ENCODE results near the gene PSMD10. TPM values are rescaled to one million over a fixed set of nuclear protein-coding genes. Genes with fewer than 3 reads are reported as not detected.
A peak's percentile ranks its signal among the peaks of the same experiment; 100 is the strongest.

The PSMD10 gene, protein sequence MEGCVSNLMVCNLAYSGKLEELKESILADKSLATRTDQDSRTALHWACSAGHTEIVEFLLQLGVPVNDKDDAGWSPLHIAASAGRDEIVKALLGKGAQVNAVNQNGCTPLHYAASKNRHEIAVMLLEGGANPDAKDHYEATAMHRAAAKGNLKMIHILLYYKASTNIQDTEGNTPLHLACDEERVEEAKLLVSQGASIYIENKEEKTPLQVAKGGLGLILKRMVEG
- 10 to 100 TPM; 23.4 to 42.5 (median 36.0) TPM for total RNA-seq

DNA sequence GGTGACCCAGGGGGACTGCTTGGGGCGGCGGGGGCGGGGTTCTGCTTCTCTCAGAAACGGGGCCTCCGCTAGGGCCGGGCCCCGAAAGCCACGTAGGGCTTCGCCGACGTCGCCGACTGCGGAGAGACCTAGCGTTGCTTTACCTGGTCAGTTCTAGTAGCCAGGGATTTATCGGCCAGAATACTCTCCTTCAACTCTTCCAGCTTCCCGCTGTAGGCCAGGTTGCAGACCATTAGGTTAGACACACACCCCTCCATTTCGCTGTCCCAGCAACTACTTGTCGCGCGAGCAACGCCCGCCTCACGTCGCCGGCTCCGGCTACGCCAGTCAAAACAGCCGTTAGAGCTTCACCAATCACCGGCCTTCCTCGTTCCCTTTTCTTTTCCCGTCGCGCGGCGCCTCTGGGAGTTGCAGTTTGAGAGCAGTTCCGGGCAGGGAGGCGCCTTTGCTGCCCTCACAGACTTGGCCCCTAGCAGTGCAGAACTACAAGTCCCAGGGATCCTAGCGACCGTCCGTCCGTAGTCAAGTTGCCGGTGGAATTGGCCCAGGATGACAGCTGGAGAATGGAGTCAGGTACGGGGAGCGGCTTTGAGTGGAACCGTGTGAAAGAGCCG, at the start of gene PSMD10, which contains the start of gene ATG4A:
Gene PSMD10, minus strand, starts transcription at position 279 of the 614 bp plus-strand sequence. Its CDS starts 22 bp downstream, at position 257.
Gene ATG4A, plus strand, starts transcription at position 515 of the 614 bp plus-strand sequence. Its CDS starts 49 bp downstream, at position 564.
- TF ChIP-seq, protein P1, sequence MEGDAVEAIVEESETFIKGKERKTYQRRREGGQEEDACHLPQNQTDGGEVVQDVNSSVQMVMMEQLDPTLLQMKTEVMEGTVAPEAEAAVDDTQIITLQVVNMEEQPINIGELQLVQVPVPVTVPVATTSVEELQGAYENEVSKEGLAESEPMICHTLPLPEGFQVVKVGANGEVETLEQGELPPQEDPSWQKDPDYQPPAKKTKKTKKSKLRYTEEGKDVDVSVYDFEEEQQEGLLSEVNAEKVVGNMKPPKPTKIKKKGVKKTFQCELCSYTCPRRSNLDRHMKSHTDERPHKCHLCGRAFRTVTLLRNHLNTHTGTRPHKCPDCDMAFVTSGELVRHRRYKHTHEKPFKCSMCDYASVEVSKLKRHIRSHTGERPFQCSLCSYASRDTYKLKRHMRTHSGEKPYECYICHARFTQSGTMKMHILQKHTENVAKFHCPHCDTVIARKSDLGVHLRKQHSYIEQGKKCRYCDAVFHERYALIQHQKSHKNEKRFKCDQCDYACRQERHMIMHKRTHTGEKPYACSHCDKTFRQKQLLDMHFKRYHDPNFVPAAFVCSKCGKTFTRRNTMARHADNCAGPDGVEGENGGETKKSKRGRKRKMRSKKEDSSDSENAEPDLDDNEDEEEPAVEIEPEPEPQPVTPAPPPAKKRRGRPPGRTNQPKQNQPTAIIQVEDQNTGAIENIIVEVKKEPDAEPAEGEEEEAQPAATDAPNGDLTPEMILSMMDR (IDR thresholded peaks at IDR 0.05), result no peak
- peak in 1 of 2 donors; percentile 50 for TF ChIP-seq POLR2A (IDR thresholded peaks at IDR 0.05)
- peak within 1 kb of the TSS; percentile 50 for H3K4me3 ChIP-seq (ENCODE audit: low read depth, poor library complexity, severe bottlenecking)
- 0 to 40% methylated on average over 31 to 47 of the region's 47 CpGs for WGBS, 2 donors
- intact Hi-C loops (cut with DNase I; ENCODE audit: low total_unique reads), result no loop called here
- peak; percentile 93 to 98 for DNase-seq (ENCODE audit: low spot score in 2 of 2)

DNA sequence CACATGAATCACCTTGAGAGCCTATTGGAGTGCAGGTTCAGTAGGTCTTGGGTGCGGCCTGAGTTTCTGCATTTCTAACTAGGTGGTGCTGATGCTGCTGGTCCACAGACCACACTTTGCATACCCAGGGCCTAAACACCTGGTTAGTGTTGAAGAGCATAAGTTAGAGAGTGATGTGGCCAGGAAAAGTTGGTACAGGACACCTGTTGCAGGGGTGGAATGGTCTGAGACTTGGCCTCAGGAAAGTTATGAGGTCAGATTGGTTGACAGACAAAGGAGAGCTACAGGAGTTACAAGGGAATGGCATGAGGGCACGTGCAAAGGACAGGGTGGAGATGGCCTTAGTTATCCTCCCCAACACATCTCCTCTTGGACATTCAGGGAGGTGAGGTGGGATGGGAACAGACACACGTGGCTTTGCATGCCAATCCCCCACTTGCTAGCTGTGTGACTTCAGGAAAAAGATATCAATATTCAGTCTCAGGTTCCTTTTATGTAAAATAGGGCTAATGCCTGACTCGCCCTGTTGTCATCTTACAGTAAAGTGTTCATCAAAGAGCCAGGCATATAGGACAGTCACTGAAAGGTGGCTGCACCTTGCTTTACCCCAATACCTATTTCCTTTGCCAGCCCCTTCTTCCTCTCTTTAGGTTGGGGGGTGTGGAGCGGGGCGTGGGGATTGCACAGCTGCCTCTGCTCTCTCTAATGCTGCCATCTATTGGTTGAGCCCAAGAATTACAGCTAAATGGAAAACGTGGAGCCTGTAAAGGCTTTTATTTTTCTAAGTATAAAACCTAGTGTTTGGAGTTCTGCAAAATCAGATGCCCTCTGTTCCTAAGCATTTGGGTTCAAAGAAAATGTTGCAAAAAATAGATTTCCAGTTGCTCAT, 47.7 kb upstream of the PSMD10 start:
- no peak for TF ChIP-seq POLR2A (IDR thresholded peaks at IDR 0.05)
- TF ChIP-seq, protein P1 (IDR thresholded peaks at IDR 0.05), result no peak
- DNase-seq (ENCODE audit: low spot score in 2 of 2), result no peak
- no peak overlapping the region for H3K4me3 ChIP-seq (ENCODE audit: low read depth, poor library complexity, severe bottlenecking)
- 64 to 97% methylated on average over 7 of the region's 7 CpGs for WGBS, 2 donors
- intact Hi-C loops (cut with DNase I; ENCODE audit: low total_unique reads), result no loop called here

DNA sequence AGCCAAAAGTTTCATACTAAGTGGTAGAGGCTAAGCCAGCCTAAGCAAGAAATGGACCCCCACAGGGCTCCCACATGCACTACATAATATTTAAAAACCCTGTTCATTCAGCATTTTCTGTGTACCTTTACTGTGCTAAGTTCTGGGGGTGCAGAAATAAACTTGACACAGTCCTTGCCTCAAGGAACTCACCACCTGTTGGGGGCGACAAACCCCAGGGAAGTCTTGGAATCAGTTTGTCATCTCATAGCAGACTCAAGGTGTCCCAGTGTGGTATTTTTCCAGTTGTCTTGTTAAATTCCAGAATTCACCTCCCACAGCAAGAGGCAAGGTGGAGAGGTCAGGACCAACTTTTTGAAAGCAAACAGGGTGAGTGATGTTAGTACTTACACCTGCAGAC, 43.4 kb upstream of the PSMD10 start:
- no peak overlapping the region for H3K4me3 ChIP-seq (ENCODE audit: low read depth, poor library complexity, severe bottlenecking)
- intact Hi-C loops (cut with DNase I; ENCODE audit: low total_unique reads), result no loop called here
- DNase-seq (ENCODE audit: low spot score in 2 of 2), result no peak
- TF ChIP-seq, protein P1 (IDR thresholded peaks at IDR 0.05), result no peak
- TF ChIP-seq POLR2A (IDR thresholded peaks at IDR 0.05), result no peak
- 72 to 100% methylated on average over 1 of the region's 1 CpG for WGBS, 2 donors

DNA sequence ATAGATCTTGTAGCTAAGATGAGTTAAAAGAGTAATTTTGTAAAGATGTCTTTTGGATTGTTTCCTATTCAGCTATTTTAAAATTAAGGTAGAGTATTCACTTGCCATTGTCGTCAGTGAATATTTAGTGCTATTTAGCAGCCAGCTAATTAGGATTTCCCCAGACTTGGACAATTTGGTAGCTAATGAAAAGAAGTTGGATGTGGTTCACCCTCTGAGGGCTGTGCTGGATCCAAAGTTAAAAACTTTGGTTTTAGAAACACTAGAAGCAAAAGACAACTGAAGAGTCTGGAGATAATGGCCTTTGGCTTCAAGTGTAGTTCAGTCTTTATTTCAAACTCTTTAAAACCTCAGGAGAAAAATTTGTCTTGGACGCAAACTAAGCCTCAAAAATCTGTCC, 41.5 kb upstream of the PSMD10 start:
- WGBS, 2 donors, result 68 to 73% methylated on average over 2 of the region's 2 CpGs
- no peak for TF ChIP-seq POLR2A (IDR thresholded peaks at IDR 0.05)
- intact Hi-C loops (cut with DNase I; ENCODE audit: low total_unique reads), result no loop called here
- H3K4me3 ChIP-seq (ENCODE audit: low read depth, poor library complexity, severe bottlenecking), result no peak overlapping the region
- DNase-seq (ENCODE audit: low spot score in 2 of 2), result no peak

DNA sequence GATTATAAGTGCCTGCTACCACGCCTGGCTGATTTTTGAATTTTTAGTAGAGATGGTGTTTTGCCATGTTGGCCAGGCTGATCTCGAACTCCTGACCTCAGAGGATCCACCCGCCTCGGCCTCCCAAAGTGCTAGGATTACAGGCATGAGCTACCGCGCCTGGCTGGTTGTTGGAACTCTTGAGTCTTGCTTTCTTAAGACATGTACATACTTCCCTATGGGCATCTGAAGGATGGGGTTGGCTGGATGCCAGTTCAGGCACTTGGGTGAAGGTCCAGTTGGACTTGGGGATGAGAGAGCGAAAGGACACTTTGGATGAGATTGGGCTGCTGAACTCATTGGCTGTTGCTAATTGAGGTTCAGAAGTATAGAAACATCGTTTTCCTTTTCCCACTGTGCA, 40.7 kb upstream of the PSMD10 start:
- 84 to 100% methylated on average over 8 of the region's 8 CpGs for WGBS, 2 donors
- DNase-seq (ENCODE audit: low spot score in 2 of 2), result no peak
- intact Hi-C loops (cut with DNase I; ENCODE audit: low total_unique reads), result no loop called here
- no peak overlapping the region for H3K4me3 ChIP-seq (ENCODE audit: low read depth, poor library complexity, severe bottlenecking)
- no peak for TF ChIP-seq POLR2A (IDR thresholded peaks at IDR 0.05)
- TF ChIP-seq, protein P1 (IDR thresholded peaks at IDR 0.05), result no peak

DNA sequence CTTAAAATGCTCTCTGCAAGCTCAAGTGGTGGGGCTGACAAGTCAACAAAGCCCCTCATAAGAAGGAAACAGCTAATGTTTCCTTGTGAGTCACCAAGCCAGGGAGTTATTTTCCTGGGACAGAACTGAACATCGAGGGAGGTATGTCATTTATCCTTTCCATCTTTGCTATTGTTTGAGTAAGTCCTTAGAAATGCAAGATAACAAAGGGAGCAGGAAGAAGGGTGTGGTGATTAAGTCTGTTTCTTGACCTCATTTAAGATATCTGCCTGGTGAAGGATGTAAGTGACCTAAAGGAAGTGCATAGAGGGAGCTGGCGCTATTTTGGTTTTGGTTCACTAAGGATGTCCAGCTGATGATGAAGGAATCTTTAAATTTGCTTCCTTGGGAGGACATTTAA, 40.1 kb upstream of the PSMD10 start:
- WGBS, 2 donors, result 76 to 83% methylated on average over 2 of the region's 2 CpGs
- no peak for DNase-seq (ENCODE audit: low spot score in 2 of 2)
- intact Hi-C loops (cut with DNase I; ENCODE audit: low total_unique reads), result no loop called here

More for the DNA sequence above, 40.1 kb upstream of the PSMD10 start:
- TF ChIP-seq POLR2A (IDR thresholded peaks at IDR 0.05), result no peak
- TF ChIP-seq, protein P1 (IDR thresholded peaks at IDR 0.05), result no peak
- H3K4me3 ChIP-seq (ENCODE audit: low read depth, poor library complexity, severe bottlenecking), result no peak overlapping the region

Data from lower leg skin (tissue), 4 donors.